Astrocyte (in vitro differentiated cells and primary cell): ENCODE data around the gene CYP1B1. TPM values are rescaled to one million over a fixed set of nuclear protein-coding genes. Genes with fewer than 3 reads are reported as not detected.
"Not testable (repeated sequence)": the region's sequence is repeated elsewhere in the genome, so short reads cannot be mapped to it uniquely, and the experiment has no call there.

Experiments
- DNase-seq: peaks from one replicate; pipeline ENCODE4 v3.0.0-alpha.2; 2010; ENCODE audit warnings: low read depth
- FAIRE-seq: peaks from 2 replicates; lab custom pipeline; 2011; peaks lifted over from hg19 to GRCh38; lab: Jason Lieb, UNC
- H2AFZ ChIP-seq: 2 replicates; pipeline ENCODE4 v1.6.0; 2012; ENCODE audit warnings: low read depth, low read length, inconsistent platforms
- H3K27ac ChIP-seq: 2 replicates; pipeline ENCODE4 v1.5.1; 2011; ENCODE audit warnings: low read depth, low read length, inconsistent platforms
- H3K27me3 ChIP-seq: 2 replicates; pipeline ENCODE4 v1.6.0; 2011; ENCODE audit warnings: low read length, inconsistent platforms; ENCODE audit not compliant: insufficient read depth
- H3K36me3 ChIP-seq: 2 replicates; pipeline ENCODE4 v1.5.1; 2011; ENCODE audit warnings: low read length, inconsistent platforms; ENCODE audit not compliant: insufficient read depth
- H3K4me1 ChIP-seq: 2 replicates; pipeline ENCODE4 v1.5.1; 2011; ENCODE audit warnings: low read length, inconsistent platforms; ENCODE audit not compliant: insufficient read depth
- H3K4me2 ChIP-seq: 2 replicates; pipeline ENCODE4 v1.6.0; 2012; ENCODE audit warnings: low read length, inconsistent platforms
- H3K4me3 ChIP-seq: 2 replicates; pipeline ENCODE4 v1.5.1; 2011; ENCODE audit warnings: low read depth, mild to moderate bottlenecking, low read length, inconsistent platforms; ENCODE audit not compliant: insufficient read depth
- H3K79me2 ChIP-seq: 2 replicates; pipeline ENCODE4 v1.6.0; 2012; ENCODE audit warnings: mild to moderate bottlenecking, low read length, inconsistent platforms; ENCODE audit not compliant: insufficient read depth
- H3K9ac ChIP-seq: 2 replicates; pipeline ENCODE4 v1.6.0; 2012; ENCODE audit warnings: mild to moderate bottlenecking, low read length, inconsistent platforms
- H3K9me3 ChIP-seq: 2 replicates; pipeline ENCODE4 v1.5.1; 2012; ENCODE audit warnings: low read depth, mild to moderate bottlenecking, low read length, inconsistent platforms; ENCODE audit not compliant: insufficient read depth
- H4K20me1 ChIP-seq: 2 replicates; pipeline ENCODE4 v1.6.0; 2012; ENCODE audit warnings: low read length, inconsistent platforms; ENCODE audit not compliant: insufficient read depth
- H3K27ac Mint-ChIP-seq: one replicate; pipeline ENCODE4 v1.8.0; 2021; ENCODE audit warnings: mild to moderate bottlenecking, mixed read lengths; ENCODE audit not compliant: unreplicated experiment
- H3K27me3 Mint-ChIP-seq: one replicate; pipeline ENCODE4 v1.8.0; 2021; ENCODE audit warnings: low read depth, mixed read lengths; ENCODE audit not compliant: unreplicated experiment
- H3K36me3 Mint-ChIP-seq: one replicate; pipeline ENCODE4 v1.8.0; 2021; ENCODE audit warnings: low read depth, mixed read lengths; ENCODE audit not compliant: unreplicated experiment
- H3K4me1 Mint-ChIP-seq: one replicate; pipeline ENCODE4 v1.8.0; 2021; ENCODE audit warnings: low read depth, mixed read lengths; ENCODE audit not compliant: unreplicated experiment
- H3K4me3 Mint-ChIP-seq: one replicate; pipeline ENCODE4 v1.8.0; 2021; ENCODE audit warnings: mild to moderate bottlenecking, moderate library complexity, mixed read lengths; ENCODE audit not compliant: unreplicated experiment
- H3K9me3 Mint-ChIP-seq: one replicate; pipeline ENCODE4 v1.8.0; 2021; ENCODE audit warnings: mild to moderate bottlenecking, mixed read lengths; ENCODE audit not compliant: unreplicated experiment
- EZH2 ChIP-seq: IDR thresholded peaks from 2 replicates; pipeline ENCODE4 v1.6.1; 2012; ENCODE audit warnings: mild to moderate bottlenecking, low read length, inconsistent platforms; ENCODE audit not compliant: insufficient read depth
- total RNA-seq: library from RNA; stranded (reverse); gene quantifications from 2 replicates; pipeline ENCODE4 v1.2.1, GENCODE V29; 2021
- TF ChIP-seq, protein P1 (sequence below): IDR thresholded peaks from 2 replicates; pipeline ENCODE4 v1.5.1; 2011; ENCODE audit warnings: low read depth, mild to moderate bottlenecking, inconsistent platforms, low read length, moderate library complexity; ENCODE audit not compliant: insufficient read depth

CYP1B1 gene
- total RNA-seq, 1 donor from 2014 or later, result 12.9 TPM

DNA sequence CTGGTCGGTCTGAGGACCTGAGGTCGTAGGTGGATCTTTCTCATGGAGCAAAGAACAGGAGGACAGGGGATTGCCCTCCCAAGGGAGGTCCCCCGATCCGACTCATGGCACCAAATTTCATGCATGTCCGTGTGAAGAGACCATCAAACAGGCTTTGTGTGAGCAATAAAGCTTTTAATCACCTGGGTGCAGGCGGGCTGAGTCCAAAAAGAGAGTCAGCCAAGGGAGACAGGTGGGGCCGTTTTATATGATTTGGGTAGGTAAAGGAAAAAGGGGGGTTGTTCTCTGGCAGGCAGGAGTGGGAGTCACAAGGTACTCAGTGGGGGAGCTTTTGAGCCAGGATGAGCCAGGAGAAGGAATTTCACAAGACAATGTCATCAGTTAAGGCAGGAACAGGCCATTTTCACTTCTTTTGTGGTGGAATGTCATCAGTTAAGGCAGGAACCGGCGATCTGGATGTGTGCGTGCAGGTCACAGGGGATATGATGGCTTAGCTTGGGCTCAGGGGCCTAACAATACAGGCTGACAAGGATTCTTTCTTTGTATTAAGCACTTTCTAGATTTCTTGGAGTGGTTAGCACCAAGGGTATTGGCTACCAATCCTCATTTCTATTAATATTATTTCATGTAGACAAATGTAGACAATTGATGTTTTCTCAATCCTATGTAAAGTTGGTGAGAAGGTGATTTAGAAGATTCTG lies 10.2 kb upstream of the CYP1B1 start:
- FAIRE-seq, H3K36me3 Mint-ChIP-seq, H3K4me1 Mint-ChIP-seq, H3K4me3 ChIP-seq, H3K4me3 Mint-ChIP-seq, H4K20me1 ChIP-seq, H3K27ac ChIP-seq, DNase-seq, H3K27me3 ChIP-seq, H3K79me2 ChIP-seq, H2AFZ ChIP-seq, H3K27ac Mint-ChIP-seq, H3K4me1 ChIP-seq, H3K9me3 Mint-ChIP-seq, H3K9ac ChIP-seq, H3K9me3 ChIP-seq, H3K4me2 ChIP-seq, H3K36me3 ChIP-seq: not testable (repeated sequence)
- peaks cover 48% of the 10 kb centered on the region for H3K27me3 Mint-ChIP-seq

DNA sequence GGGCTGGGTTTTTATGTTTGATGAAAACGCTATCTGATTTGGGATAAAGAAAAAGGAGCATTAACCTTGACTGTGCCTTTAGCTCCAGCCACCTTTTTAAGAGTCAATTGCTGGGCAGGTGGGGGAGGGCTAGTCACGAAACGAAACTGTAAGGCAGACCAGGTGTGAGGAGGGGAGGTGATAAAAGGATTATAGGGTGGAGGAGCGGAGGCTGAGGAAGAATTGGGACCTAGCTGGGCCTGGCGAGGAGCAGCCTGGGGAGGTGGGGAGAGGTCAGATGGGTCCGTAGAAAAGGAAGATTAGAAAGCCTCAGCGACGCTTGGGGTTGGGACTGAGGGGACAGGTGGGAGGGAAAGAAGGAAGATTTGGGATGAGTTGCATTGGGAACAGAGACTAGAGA lies 8.6 kb upstream of the CYP1B1 start:
- H3K79me2 ChIP-seq, H2AFZ ChIP-seq, H3K27ac ChIP-seq, DNase-seq, H3K36me3 ChIP-seq, FAIRE-seq, H4K20me1 ChIP-seq, H3K9me3 ChIP-seq, H3K4me3 Mint-ChIP-seq, H3K9ac ChIP-seq, H3K27me3 ChIP-seq, H3K4me2 ChIP-seq, H3K4me1 Mint-ChIP-seq, H3K9me3 Mint-ChIP-seq, H3K4me1 ChIP-seq, H3K4me3 ChIP-seq, H3K27ac Mint-ChIP-seq, H3K36me3 Mint-ChIP-seq: not testable (repeated sequence)
- peaks cover 56% of the 10 kb centered on the region for H3K27me3 Mint-ChIP-seq

DNA sequence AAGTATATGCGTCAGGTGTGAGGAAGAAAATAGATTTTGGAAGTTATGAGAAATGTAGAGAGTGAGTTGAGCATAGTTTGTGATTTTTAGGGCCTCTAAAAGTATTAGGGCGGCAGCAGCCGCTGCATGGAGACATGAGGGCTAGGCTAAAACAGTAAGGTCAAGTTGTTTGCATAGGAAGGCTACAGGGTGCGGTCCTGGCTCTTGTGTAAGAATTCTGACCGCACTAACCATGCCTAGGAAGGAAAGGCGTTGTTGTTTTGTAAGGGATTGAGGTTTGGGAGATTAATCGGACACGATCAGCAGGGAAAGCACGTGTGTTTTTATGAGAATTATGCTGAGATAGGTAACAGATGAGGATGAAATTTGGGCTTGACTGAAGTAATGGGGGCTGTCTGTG lies 6.8 kb upstream of the CYP1B1 start:
- H3K4me1 ChIP-seq, H3K9me3 ChIP-seq, H3K9ac ChIP-seq, H3K36me3 Mint-ChIP-seq, H3K27me3 ChIP-seq, H3K4me1 Mint-ChIP-seq, H4K20me1 ChIP-seq, H3K27ac Mint-ChIP-seq, H3K4me2 ChIP-seq, DNase-seq, H2AFZ ChIP-seq, H3K27ac ChIP-seq, H3K4me3 ChIP-seq, H3K9me3 Mint-ChIP-seq, H3K36me3 ChIP-seq, H3K4me3 Mint-ChIP-seq, H3K79me2 ChIP-seq, FAIRE-seq: not testable (repeated sequence)
- H3K27me3 Mint-ChIP-seq, result peaks cover 56% of the 10 kb centered on the region

DNA sequence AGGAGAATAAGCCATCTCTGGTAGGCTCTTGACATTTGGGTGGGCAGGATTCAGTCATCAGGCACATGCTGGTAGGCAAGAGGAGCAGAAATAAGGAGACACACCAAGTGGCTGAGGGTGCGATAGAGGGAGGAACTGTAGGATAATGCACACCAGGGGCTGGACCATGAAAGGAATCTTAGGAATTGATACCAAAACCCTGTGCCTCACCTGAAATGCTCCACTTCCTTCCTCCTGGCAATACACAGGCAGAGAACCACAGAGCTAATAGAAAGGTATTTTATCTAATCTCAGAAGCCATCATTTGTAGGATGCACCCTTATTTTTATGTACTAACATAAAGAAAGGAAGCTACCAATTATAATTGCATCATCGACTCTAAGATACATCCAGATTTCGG lies 4.4 kb upstream of the CYP1B1 start:
- Histone ChIP-seq H4K20me1 (no peaks in the 10 kb centered on the region), H3K4me3 (no peak overlapping the region), H3K79me2 (no peaks in the 10 kb centered on the region), H3K27ac (no peak overlapping the region), H3K9me3 (no peaks in the 10 kb centered on the region), H3K36me3 (no peaks in the 10 kb centered on the region), H3K4me1 (peaks cover 9% of the 10 kb centered on the region), H3K9ac (no peak overlapping the region), H2AFZ (no peak overlapping the region), H3K27me3 (peaks cover 6% of the 10 kb centered on the region), H3K4me2 (no peak overlapping the region)
- peaks cover 5% of the 10 kb centered on the region for H3K4me1 Mint-ChIP-seq
- H3K36me3 Mint-ChIP-seq, result no peaks in the 10 kb centered on the region
- no peak for DNase-seq
- peak overlapping the region; percentile 20 for H3K27ac Mint-ChIP-seq
- H3K9me3 Mint-ChIP-seq, result no peaks in the 10 kb centered on the region
- H3K4me3 Mint-ChIP-seq, result no peak overlapping the region
- no peak for FAIRE-seq
- H3K27me3 Mint-ChIP-seq, result peaks cover 40% of the 10 kb centered on the region
- TF ChIP-seq EZH2, result no peak
- TF ChIP-seq, protein P1, sequence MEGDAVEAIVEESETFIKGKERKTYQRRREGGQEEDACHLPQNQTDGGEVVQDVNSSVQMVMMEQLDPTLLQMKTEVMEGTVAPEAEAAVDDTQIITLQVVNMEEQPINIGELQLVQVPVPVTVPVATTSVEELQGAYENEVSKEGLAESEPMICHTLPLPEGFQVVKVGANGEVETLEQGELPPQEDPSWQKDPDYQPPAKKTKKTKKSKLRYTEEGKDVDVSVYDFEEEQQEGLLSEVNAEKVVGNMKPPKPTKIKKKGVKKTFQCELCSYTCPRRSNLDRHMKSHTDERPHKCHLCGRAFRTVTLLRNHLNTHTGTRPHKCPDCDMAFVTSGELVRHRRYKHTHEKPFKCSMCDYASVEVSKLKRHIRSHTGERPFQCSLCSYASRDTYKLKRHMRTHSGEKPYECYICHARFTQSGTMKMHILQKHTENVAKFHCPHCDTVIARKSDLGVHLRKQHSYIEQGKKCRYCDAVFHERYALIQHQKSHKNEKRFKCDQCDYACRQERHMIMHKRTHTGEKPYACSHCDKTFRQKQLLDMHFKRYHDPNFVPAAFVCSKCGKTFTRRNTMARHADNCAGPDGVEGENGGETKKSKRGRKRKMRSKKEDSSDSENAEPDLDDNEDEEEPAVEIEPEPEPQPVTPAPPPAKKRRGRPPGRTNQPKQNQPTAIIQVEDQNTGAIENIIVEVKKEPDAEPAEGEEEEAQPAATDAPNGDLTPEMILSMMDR, result no peak
